ENCODE results near the gene ARL13B.

ARL13B gene

GRCh38 chr3:93994056-93994455, 14.1 kb downstream of the ARL13B start:
- DNase-seq (ENCODE audit: extremely low spot score) = no peak
- POLR2A ChIA-PET = no interaction called here
- CTCF ChIA-PET = interaction anchor here (0.7 kb wide), 1 partner anchor 9 kb away, joined by 3 read pairs; no protein-coding TSS in a partner anchor
- TF ChIP-seq SUZ12 (IDR thresholded peaks at IDR 0.05) (no peak), FOXK2 (IDR thresholded peaks at IDR 0.05) (no peak), CTBP1 (IDR thresholded peaks at IDR 0.05; ENCODE audit: borderline replicate concordance) (no peak), BHLHE40 (IDR thresholded peaks at IDR 0.05; ENCODE audit: borderline replicate concordance) (no peak), L3MBTL2 (conservative IDR thresholded peaks at IDR 0.05) (no peak), SP1 (IDR thresholded peaks at IDR 0.05) (no peak), TARDBP (IDR thresholded peaks at IDR 0.05) (no peak), NFRKB (IDR thresholded peaks at IDR 0.05) (no peak), FOXA1 (IDR thresholded peaks at IDR 0.05) (no peak), FOXM1 (IDR thresholded peaks at IDR 0.05; ENCODE audit: borderline replicate concordance) (no peak), ZNF384 (IDR thresholded peaks at IDR 0.05) (no peak), PKNOX1 (IDR thresholded peaks at IDR 0.05) (no peak), ARNT (IDR thresholded peaks at IDR 0.05) (no peak), HDGF (IDR thresholded peaks at IDR 0.05; ENCODE audit: borderline replicate concordance) (no peak), ELF4 (IDR thresholded peaks at IDR 0.05) (no peak), LEF1 (IDR thresholded peaks at IDR 0.05; ENCODE audit: borderline replicate concordance) (no peak)

GRCh38 chr3:94001191-94001590, 21.2 kb downstream of the ARL13B start:
- TF ChIP-seq ARNT (IDR thresholded peaks at IDR 0.05) (no peak), ZNF384 (IDR thresholded peaks at IDR 0.05) (no peak), PKNOX1 (IDR thresholded peaks at IDR 0.05) (no peak), CTBP1 (IDR thresholded peaks at IDR 0.05; ENCODE audit: borderline replicate concordance) (no peak), TARDBP (IDR thresholded peaks at IDR 0.05) (no peak), NFRKB (IDR thresholded peaks at IDR 0.05) (no peak), BHLHE40 (IDR thresholded peaks at IDR 0.05; ENCODE audit: borderline replicate concordance) (no peak), SP1 (IDR thresholded peaks at IDR 0.05) (no peak), ELF4 (IDR thresholded peaks at IDR 0.05) (no peak), LEF1 (IDR thresholded peaks at IDR 0.05; ENCODE audit: borderline replicate concordance) (no peak), FOXK2 (IDR thresholded peaks at IDR 0.05) (no peak), FOXM1 (IDR thresholded peaks at IDR 0.05; ENCODE audit: borderline replicate concordance) (no peak)
- CTCF ChIA-PET = interaction anchor here (0.7 kb wide), 1 partner anchor 68 kb away, joined by 3 read pairs; no protein-coding TSS in a partner anchor
- POLR2A ChIA-PET = no interaction called here
- no peak for DNase-seq (ENCODE audit: extremely low spot score)

- CTCF ChIA-PET = no interaction called here
- no peak for DNase-seq (ENCODE audit: extremely low spot score)
- TF ChIP-seq TARDBP (IDR thresholded peaks at IDR 0.05) = no peak
- TF ChIP-seq PKNOX1 (IDR thresholded peaks at IDR 0.05) = no peak
- TF ChIP-seq HDGF (IDR thresholded peaks at IDR 0.05; ENCODE audit: borderline replicate concordance) = no peak
- TF ChIP-seq ZNF384 (IDR thresholded peaks at IDR 0.05) = no peak
- no peak for TF ChIP-seq L3MBTL2 (conservative IDR thresholded peaks at IDR 0.05)
- no peak for TF ChIP-seq SUZ12 (IDR thresholded peaks at IDR 0.05)
- POLR2A ChIA-PET = interaction anchor here (1.1 kb wide), 1 partner anchor 61 kb away, joined by 5 read pairs; the partner anchor contains the start of genes DHFR2 and NSUN3
These were observed 22.0 kb downstream of the ARL13B start for GRCh38 chr3:94001827-94002495.

DNA sequence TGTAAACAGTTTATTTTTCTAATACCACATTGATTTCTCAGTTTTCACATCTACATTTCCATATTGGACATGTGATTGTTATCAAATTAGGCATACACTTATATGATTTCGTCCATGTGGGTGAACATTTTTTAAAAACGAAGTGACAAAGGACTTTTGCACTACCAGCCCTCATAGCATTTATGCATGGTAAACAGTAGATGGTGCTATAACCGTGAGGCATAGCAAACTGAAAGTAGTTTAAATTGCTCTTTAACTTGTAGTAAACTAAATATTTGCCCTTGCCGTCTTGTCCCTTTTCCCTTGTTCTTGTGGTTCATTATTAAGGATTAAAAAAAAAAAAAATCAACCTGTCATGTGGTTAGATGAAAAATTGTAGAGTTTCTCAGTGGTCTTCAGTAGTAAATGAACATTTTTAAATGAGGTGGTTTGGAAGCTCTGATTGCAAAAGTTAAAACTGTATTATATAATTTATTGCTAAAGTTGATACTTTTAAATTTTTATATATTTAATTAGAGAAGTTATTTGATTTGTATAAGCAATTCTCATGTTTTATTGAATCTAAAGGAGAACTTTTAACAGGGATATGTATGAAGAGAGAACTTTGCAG, 24.5 kb downstream of the ARL13B start:
- DNase-seq (ENCODE audit: extremely low spot score) = peak; percentile 39
- TF ChIP-seq ZNF384 (IDR thresholded peaks at IDR 0.05) (no peak), LEF1 (IDR thresholded peaks at IDR 0.05; ENCODE audit: borderline replicate concordance) (no peak), FOXK2 (IDR thresholded peaks at IDR 0.05) (no peak), SUZ12 (IDR thresholded peaks at IDR 0.05) (no peak), CTBP1 (IDR thresholded peaks at IDR 0.05; ENCODE audit: borderline replicate concordance) (no peak), TARDBP (IDR thresholded peaks at IDR 0.05) (no peak), NFRKB (IDR thresholded peaks at IDR 0.05) (no peak), SP1 (IDR thresholded peaks at IDR 0.05) (no peak), BHLHE40 (IDR thresholded peaks at IDR 0.05; ENCODE audit: borderline replicate concordance) (no peak), ARNT (IDR thresholded peaks at IDR 0.05) (no peak), PKNOX1 (IDR thresholded peaks at IDR 0.05) (no peak)
- POLR2A ChIA-PET = interaction anchor here (1.5 kb wide), 1 partner anchor 59 kb away, joined by 4 read pairs; the partner anchor contains the start of genes DHFR2 and NSUN3
- CTCF ChIA-PET = interaction anchor here (0.7 to 0.8 kb wide), 3 partner anchors 10 to 98 kb away, joined by 3 to 4 read pairs (median 3); no protein-coding TSS in a partner anchor

GRCh38 chr3:94008253-94008652, 28.3 kb downstream of the ARL13B start:
- ChIA-PET CTCF (no interaction called here), POLR2A (interaction anchor here (1.1 to 1.5 kb wide), 2 partner anchors 19 to 55 kb away, joined by 4 to 8 read pairs; partner anchors contain the start of genes DHFR2 and NSUN3)
- no peak for TF ChIP-seq TARDBP (IDR thresholded peaks at IDR 0.05)
- TF ChIP-seq ELF4 (IDR thresholded peaks at IDR 0.05) = no peak
- no peak for TF ChIP-seq SP1 (IDR thresholded peaks at IDR 0.05)
- no peak for TF ChIP-seq ZNF384 (IDR thresholded peaks at IDR 0.05)
- TF ChIP-seq PKNOX1 (IDR thresholded peaks at IDR 0.05) = no peak
- DNase-seq (ENCODE audit: extremely low spot score) = no peak

Data from HEK293T (cell line).